Measurements from ENCODE around the gene MDGA2.

- no peak for TF ChIP-seq CTCF (conservative IDR thresholded peaks at IDR 0.05)
- no peak for TF ChIP-seq ZFX (IDR thresholded peaks at IDR 0.05)
Observed at GRCh38 chr14:47590767-47591495, 84.5 kb downstream of the MDGA2 start.

Measured in C4-2B (cell line).